Measurements from ENCODE around the gene PCDHB5. TPM values are rescaled to one million over a fixed set of nuclear protein-coding genes. Genes with fewer than 3 reads are reported as not detected.
"Not testable (repeated sequence)": the region's sequence is repeated elsewhere in the genome, so short reads cannot be mapped to it uniquely, and the experiment has no call there.

PCDHB5 gene
- total RNA-seq, 1 experiment from 2014 or later: 1.2 TPM

- Mint-ChIP-seq H3K27ac (ENCODE audit: low read depth, unreplicated experiment) (no peak overlapping the region), H3K4me1 (ENCODE audit: insufficient read depth, unreplicated experiment) (no peaks in the 10 kb centered on the region), H3K9me3 (ENCODE audit: unreplicated experiment) (peaks cover 38% of the 10 kb centered on the region), H3K36me3 (ENCODE audit: insufficient read depth, unreplicated experiment) (peaks cover 14% of the 10 kb centered on the region), H3K4me3 (ENCODE audit: unreplicated experiment) (no peak overlapping the region), H3K27me3 (ENCODE audit: insufficient read depth, unreplicated experiment) (no peaks in the 10 kb centered on the region)
- TF ChIP-seq, protein P1, sequence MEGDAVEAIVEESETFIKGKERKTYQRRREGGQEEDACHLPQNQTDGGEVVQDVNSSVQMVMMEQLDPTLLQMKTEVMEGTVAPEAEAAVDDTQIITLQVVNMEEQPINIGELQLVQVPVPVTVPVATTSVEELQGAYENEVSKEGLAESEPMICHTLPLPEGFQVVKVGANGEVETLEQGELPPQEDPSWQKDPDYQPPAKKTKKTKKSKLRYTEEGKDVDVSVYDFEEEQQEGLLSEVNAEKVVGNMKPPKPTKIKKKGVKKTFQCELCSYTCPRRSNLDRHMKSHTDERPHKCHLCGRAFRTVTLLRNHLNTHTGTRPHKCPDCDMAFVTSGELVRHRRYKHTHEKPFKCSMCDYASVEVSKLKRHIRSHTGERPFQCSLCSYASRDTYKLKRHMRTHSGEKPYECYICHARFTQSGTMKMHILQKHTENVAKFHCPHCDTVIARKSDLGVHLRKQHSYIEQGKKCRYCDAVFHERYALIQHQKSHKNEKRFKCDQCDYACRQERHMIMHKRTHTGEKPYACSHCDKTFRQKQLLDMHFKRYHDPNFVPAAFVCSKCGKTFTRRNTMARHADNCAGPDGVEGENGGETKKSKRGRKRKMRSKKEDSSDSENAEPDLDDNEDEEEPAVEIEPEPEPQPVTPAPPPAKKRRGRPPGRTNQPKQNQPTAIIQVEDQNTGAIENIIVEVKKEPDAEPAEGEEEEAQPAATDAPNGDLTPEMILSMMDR (IDR thresholded peaks at IDR 0.05; ENCODE audit: unreplicated experiment): no peak
- intact Hi-C loops (cut with micrococcal nuclease): no loop called here
- ChIA-PET POLR2A (no interaction called here), CTCF (no interaction called here)
- DNase-seq (ENCODE audit: unreplicated experiment): no peak
- no TSS peak for BruUV-seq (replicated peaks)
Measured at GRCh38 chr5:141119250-141119649, 15.8 kb upstream of the PCDHB5 start.

GRCh38 chr5:141121563-141121962, 13.4 kb upstream of the PCDHB5 start, which contains the start of gene PCDHB4:
PCDHB4 (plus strand) TSS chr5:141121818; CDS start chr5:141121999, 181 bp downstream.
- no peak within 1 kb of the TSS for H3K4me3 Mint-ChIP-seq (ENCODE audit: unreplicated experiment)
- BruUV-seq (replicated peaks): no TSS peak
- no peak within 1 kb of the TSS for H3K27ac Mint-ChIP-seq (ENCODE audit: low read depth, unreplicated experiment)
- ChIA-PET POLR2A (no interaction called here), CTCF (interaction anchor here (1.7 kb wide), 1 partner anchor 71 kb away, joined by 4 read pairs; the partner anchor contains the start of gene PCDHB10)
- H3K36me3 Mint-ChIP-seq (ENCODE audit: insufficient read depth, unreplicated experiment): peaks cover 9% of the 10 kb centered on the region
- H3K4me1 Mint-ChIP-seq (ENCODE audit: insufficient read depth, unreplicated experiment): no peaks in the 10 kb centered on the region
- peak; percentile 17 for DNase-seq (ENCODE audit: unreplicated experiment)
- intact Hi-C loops (cut with micrococcal nuclease): no loop called here
- TF ChIP-seq, protein P1 (IDR thresholded peaks at IDR 0.05; ENCODE audit: unreplicated experiment): peak; percentile 22
- no peaks in the 10 kb centered on the region for H3K27me3 Mint-ChIP-seq (ENCODE audit: insufficient read depth, unreplicated experiment)
- peaks cover 14% of the 10 kb centered on the region for H3K9me3 Mint-ChIP-seq (ENCODE audit: unreplicated experiment)

GRCh38 chr5:141121985-141122384, 13.0 kb upstream of the PCDHB5 start:
- no TSS peak for BruUV-seq (replicated peaks)
- CTCF ChIA-PET: interaction anchor here (0.7 to 1.7 kb wide), 4 partner anchors 13 to 248 kb away, joined by 3 to 4 read pairs (median 3); partner anchors contain the start of genes PCDHB10 and PCDHB5
- peaks cover 9% of the 10 kb centered on the region for H3K36me3 Mint-ChIP-seq (ENCODE audit: insufficient read depth, unreplicated experiment)
- no peaks in the 10 kb centered on the region for H3K4me1 Mint-ChIP-seq (ENCODE audit: insufficient read depth, unreplicated experiment)
- POLR2A ChIA-PET: no interaction called here
- no peaks in the 10 kb centered on the region for H3K27me3 Mint-ChIP-seq (ENCODE audit: insufficient read depth, unreplicated experiment)
- H3K9me3 Mint-ChIP-seq (ENCODE audit: unreplicated experiment): peaks cover 10% of the 10 kb centered on the region
- TF ChIP-seq, protein P1 (IDR thresholded peaks at IDR 0.05; ENCODE audit: unreplicated experiment): no peak
- DNase-seq (ENCODE audit: unreplicated experiment): no peak
- no peak overlapping the region for H3K4me3 Mint-ChIP-seq (ENCODE audit: unreplicated experiment)
- intact Hi-C loops (cut with micrococcal nuclease): no loop called here
- no peak overlapping the region for H3K27ac Mint-ChIP-seq (ENCODE audit: low read depth, unreplicated experiment)

GRCh38 chr5:141123396-141124135, 11.4 kb upstream of the PCDHB5 start:
- intact Hi-C loops (cut with micrococcal nuclease); H3K4me3 Mint-ChIP-seq (ENCODE audit: unreplicated experiment); POLR2A ChIA-PET; H3K4me1 Mint-ChIP-seq (ENCODE audit: insufficient read depth, unreplicated experiment); H3K27ac Mint-ChIP-seq (ENCODE audit: low read depth, unreplicated experiment); H3K9me3 Mint-ChIP-seq (ENCODE audit: unreplicated experiment); DNase-seq (ENCODE audit: unreplicated experiment); H3K36me3 Mint-ChIP-seq (ENCODE audit: insufficient read depth, unreplicated experiment); BruUV-seq (replicated peaks); H3K27me3 Mint-ChIP-seq (ENCODE audit: insufficient read depth, unreplicated experiment): not testable (repeated sequence)
- CTCF ChIA-PET: interaction anchor here (1.1 to 1.3 kb wide), 2 partner anchors 250 to 316 kb away, joined by 3 to 5 read pairs; no protein-coding TSS in a partner anchor
